ENCODE results near the gene DNAJC27. TPM values are rescaled to one million over a fixed set of nuclear protein-coding genes. Genes with fewer than 3 reads are reported as not detected.

Gene DNAJC27
- total RNA-seq, 2 donors from 2014 or later = 11.4 to 58.7 TPM

DNA sequence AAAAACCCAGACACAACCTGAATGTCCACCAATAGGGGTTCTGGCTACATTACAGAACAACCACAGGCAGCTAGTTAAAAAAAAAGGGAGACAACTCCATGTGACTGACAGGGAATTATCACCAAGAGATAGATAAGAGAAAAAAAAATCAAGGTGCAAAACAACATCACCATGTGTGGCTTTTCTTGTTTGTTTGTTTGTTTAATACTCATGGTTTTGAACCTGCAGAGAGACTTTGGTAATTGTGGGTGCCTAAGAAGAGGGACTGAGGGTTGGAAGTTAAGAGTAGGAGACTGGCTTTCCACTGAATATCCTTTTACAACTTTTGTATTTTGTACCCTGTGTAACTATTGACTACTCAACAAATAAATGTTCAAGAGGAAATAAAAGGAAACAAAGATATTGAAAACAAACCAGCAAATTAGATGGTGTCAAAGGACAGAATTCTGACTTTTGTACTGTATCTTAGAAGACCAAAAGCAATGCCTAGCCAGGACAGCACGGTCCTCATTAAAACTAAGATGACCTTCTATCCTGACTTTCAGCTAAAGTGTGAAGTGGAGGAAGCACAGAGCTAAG, 22.5 kb upstream of the DNAJC27 start:
- Histone ChIP-seq H3K27ac (no peak overlapping the region), H3K4me1 (no peaks in the 10 kb centered on the region), H3K4me3 (no peak overlapping the region), H3K9me3 (no peaks in the 10 kb centered on the region), H3K27me3 (no peaks in the 10 kb centered on the region), H3K36me3 (replicated peaks in 1 of 2; ENCODE audit: insufficient read depth in 1 of 2, low read depth in 2 of 2) (no peaks in the 10 kb centered on the region)
- intact Hi-C loops (cut with DNase I) = no loop called here
- WGBS, 2 donors = 75 to 83% methylated on average over 1 of the region's 1 CpG
- DNase-seq = no peak
- ATAC-seq = no peak
- no peak for TF ChIP-seq POLR2A (IDR thresholded peaks at IDR 0.05)
- TF ChIP-seq CTCF (IDR thresholded peaks at IDR 0.05) = no peak

GRCh38 chr2:24993406-24994145, 21.8 kb upstream of the DNAJC27 start:
- no peak for TF ChIP-seq POLR2A (IDR thresholded peaks at IDR 0.05)
- TF ChIP-seq CTCF (IDR thresholded peaks at IDR 0.05) = no peak
- no peak for ATAC-seq
- no peak overlapping the region for H3K4me3 ChIP-seq
- no peak for DNase-seq
- WGBS, 2 donors = 44 to 52% methylated on average over 6 of the region's 6 CpGs
- no peaks in the 10 kb centered on the region for H3K4me1 ChIP-seq
- no peaks in the 10 kb centered on the region for H3K9me3 ChIP-seq
- H3K36me3 ChIP-seq (replicated peaks in 1 of 2; ENCODE audit: insufficient read depth in 1 of 2, low read depth in 2 of 2) = no peaks in the 10 kb centered on the region
- no peaks in the 10 kb centered on the region for H3K27me3 ChIP-seq
- H3K27ac ChIP-seq = no peak overlapping the region
- intact Hi-C loops (cut with DNase I) = no loop called here

DNA sequence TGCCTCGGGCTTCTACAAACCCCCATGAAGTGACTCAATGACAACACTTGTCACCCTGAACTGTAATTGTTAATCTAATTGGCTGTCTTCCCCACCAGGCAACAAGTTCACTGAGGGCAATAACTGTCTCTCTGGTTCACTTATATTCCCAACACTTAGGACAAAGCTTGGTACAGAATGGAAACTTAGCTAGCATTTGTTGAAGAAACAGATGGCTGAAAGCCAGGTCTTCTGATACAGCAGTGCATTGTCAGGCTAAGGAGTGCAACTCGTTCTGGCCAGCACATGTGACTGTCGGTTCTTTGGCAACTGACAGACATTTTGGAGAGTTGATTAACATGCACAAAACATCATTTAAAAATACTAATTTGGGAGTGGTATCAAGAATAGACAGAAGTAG, 14.6 kb upstream of the DNAJC27 start:
- Histone ChIP-seq H3K36me3 (replicated peaks in 1 of 2; ENCODE audit: insufficient read depth in 1 of 2, low read depth in 2 of 2) (no peaks in the 10 kb centered on the region), H3K27me3 (no peaks in the 10 kb centered on the region), H3K4me1 (peaks cover 7% of the 10 kb centered on the region), H3K27ac (no peak overlapping the region), H3K9me3 (no peaks in the 10 kb centered on the region), H3K4me3 (no peak overlapping the region)
- ATAC-seq (peak; percentile 42), DNase-seq (peak in 3 of 4 donors; percentile 19 to 21 (median 20))
- no peak for TF ChIP-seq CTCF (IDR thresholded peaks at IDR 0.05)
- no peak for TF ChIP-seq POLR2A (IDR thresholded peaks at IDR 0.05)
- 18 to 19% methylated on average over 3 of the region's 3 CpGs for WGBS, 2 donors
- intact Hi-C loops (cut with DNase I) = no loop called here

- no peak overlapping the region for H3K4me3 ChIP-seq
- H3K27me3 ChIP-seq = no peaks in the 10 kb centered on the region
- no peaks in the 10 kb centered on the region for H3K9me3 ChIP-seq
- WGBS, 2 donors = 81 to 89% methylated on average over 8 of the region's 8 CpGs
- no peak overlapping the region for H3K27ac ChIP-seq
- DNase-seq = no peak
- TF ChIP-seq CTCF (IDR thresholded peaks at IDR 0.05) (no peak), POLR2A (IDR thresholded peaks at IDR 0.05) (no peak)
- H3K4me1 ChIP-seq = peaks cover 7% of the 10 kb centered on the region
- intact Hi-C loops (cut with DNase I) = no loop called here
- ATAC-seq = no peak
- no peaks in the 10 kb centered on the region for H3K36me3 ChIP-seq (replicated peaks in 1 of 2; ENCODE audit: insufficient read depth in 1 of 2, low read depth in 2 of 2)
These were observed 13.8 kb upstream of the DNAJC27 start for GRCh38 chr2:24985511-24985910.

Measured in body of pancreas (tissue), 4 donors.